ENCODE results near the gene NRCAM. TPM values are rescaled to one million over a fixed set of nuclear protein-coding genes. Genes with fewer than 3 reads are reported as not detected.

Gene NRCAM
- polyA plus RNA-seq, 1 donor (not counting 4 experiments of a cell fraction or from before 2014, with no cell fraction given): 4.0 TPM

GRCh38 chr7:108440613-108441012, 15.6 kb downstream of the NRCAM start:
- no peak for FAIRE-seq
- Histone ChIP-seq H3K36me3 (ENCODE audit: control insufficient read depth in 2 of 2, extremely low read depth in 1 of 2, insufficient read depth in 2 of 2, low read length in 2 of 2) (no peaks in the 10 kb centered on the region), H3K4me2 (ENCODE audit: control insufficient read depth, extremely low read depth, insufficient read depth, low read depth, low read length) (no peak overlapping the region), H3K4me1 (ENCODE audit: control insufficient read depth, extremely low read depth, insufficient read depth, low read length) (no peaks in the 10 kb centered on the region), H3K79me2 (ENCODE audit: control insufficient read depth, insufficient read depth, low read length) (no peaks in the 10 kb centered on the region), H4K20me1 (ENCODE audit: control insufficient read depth, extremely low read depth, insufficient read depth, low read length) (no peaks in the 10 kb centered on the region), H3K4me3 (ENCODE audit: control insufficient read depth in 2 of 3, extremely low read depth in 1 of 3, insufficient read depth in 2 of 3, low read depth in 1 of 3, low read length in 3 of 3) (no peak overlapping the region), H3K9me3 (ENCODE audit: control insufficient read depth, low read depth, low read length) (no peaks in the 10 kb centered on the region), H3K27ac (ENCODE audit: control insufficient read depth, insufficient read depth, low read length) (no peak overlapping the region), H3K9ac (ENCODE audit: control insufficient read depth, extremely low read depth, insufficient read depth, low read length) (no peak overlapping the region), H3K9me1 (ENCODE audit: control insufficient read depth, extremely low read depth, insufficient read depth, low read length) (no peaks in the 10 kb centered on the region), H3K27me3 (ENCODE audit: control insufficient read depth, extremely low read depth, insufficient read depth, low read length) (no peaks in the 10 kb centered on the region), H2AFZ (ENCODE audit: control insufficient read depth, low read length) (no peak overlapping the region)
- dilution Hi-C loops (cut with MboI; ENCODE audit: extremely low pct_ligation_motif_present, low sequenced_read_pairs): no loop called here
- TF ChIP-seq CTCF (optimal IDR thresholded peaks at IDR 0.05 in 1 of 3, IDR thresholded peaks at IDR 0.05 in 1 of 3, conservative IDR thresholded peaks at IDR 0.05 in 1 of 3; ENCODE audit: extremely low read depth in 1 of 3, insufficient read depth in 2 of 3, low read length in 3 of 3): no peak
- no peak for TF ChIP-seq EZH2 (IDR thresholded peaks at IDR 0.05; ENCODE audit: low read length)
- DNase-seq (ENCODE audit: low read depth, low spot score): no peak

DNA sequence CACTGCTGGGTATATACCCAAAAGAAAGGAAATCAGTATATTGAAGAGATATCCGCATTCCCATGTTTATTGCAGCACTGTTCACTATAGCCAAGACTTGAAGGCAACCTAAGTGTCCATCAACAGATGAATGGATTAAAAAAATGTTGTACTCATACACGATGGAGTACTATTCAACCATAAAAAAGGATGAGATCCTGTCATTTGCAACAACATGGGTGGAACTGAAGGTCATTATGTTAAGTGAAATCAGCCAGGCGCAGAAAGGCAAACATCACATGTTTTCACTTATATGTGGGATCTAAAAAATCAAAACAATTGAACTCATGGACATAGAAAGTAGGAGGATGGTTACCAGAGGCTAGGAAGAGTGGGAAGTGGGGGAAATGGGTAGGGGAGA, 19.3 kb downstream of the NRCAM start:
- H3K27ac ChIP-seq (ENCODE audit: control insufficient read depth, insufficient read depth, low read length): no peak overlapping the region
- H3K9me3 ChIP-seq (ENCODE audit: control insufficient read depth, low read depth, low read length): no peaks in the 10 kb centered on the region
- H3K27me3 ChIP-seq (ENCODE audit: control insufficient read depth, extremely low read depth, insufficient read depth, low read length): no peaks in the 10 kb centered on the region
- DNase-seq (ENCODE audit: low read depth, low spot score): no peak
- H3K4me2 ChIP-seq (ENCODE audit: control insufficient read depth, extremely low read depth, insufficient read depth, low read depth, low read length): no peak overlapping the region
- dilution Hi-C loops (cut with MboI; ENCODE audit: extremely low pct_ligation_motif_present, low sequenced_read_pairs): no loop called here
- no peak overlapping the region for H3K9ac ChIP-seq (ENCODE audit: control insufficient read depth, extremely low read depth, insufficient read depth, low read length)
- no peaks in the 10 kb centered on the region for H3K9me1 ChIP-seq (ENCODE audit: control insufficient read depth, extremely low read depth, insufficient read depth, low read length)
- H3K36me3 ChIP-seq (ENCODE audit: control insufficient read depth in 2 of 2, extremely low read depth in 1 of 2, insufficient read depth in 2 of 2, low read length in 2 of 2): no peaks in the 10 kb centered on the region
- H3K4me3 ChIP-seq (ENCODE audit: control insufficient read depth in 2 of 3, extremely low read depth in 1 of 3, insufficient read depth in 2 of 3, low read depth in 1 of 3, low read length in 3 of 3): no peak overlapping the region
- no peaks in the 10 kb centered on the region for H3K79me2 ChIP-seq (ENCODE audit: control insufficient read depth, insufficient read depth, low read length)
- no peak for FAIRE-seq
- TF ChIP-seq EZH2 (IDR thresholded peaks at IDR 0.05; ENCODE audit: low read length) (no peak), CTCF (optimal IDR thresholded peaks at IDR 0.05 in 1 of 3, IDR thresholded peaks at IDR 0.05 in 1 of 3, conservative IDR thresholded peaks at IDR 0.05 in 1 of 3; ENCODE audit: extremely low read depth in 1 of 3, insufficient read depth in 2 of 3, low read length in 3 of 3) (no peak)
- no peak overlapping the region for H2AFZ ChIP-seq (ENCODE audit: control insufficient read depth, low read length)
- no peaks in the 10 kb centered on the region for H4K20me1 ChIP-seq (ENCODE audit: control insufficient read depth, extremely low read depth, insufficient read depth, low read length)
- H3K4me1 ChIP-seq (ENCODE audit: control insufficient read depth, extremely low read depth, insufficient read depth, low read length): no peaks in the 10 kb centered on the region

All from keratinocyte (primary cell).